ENCODE measurements around the gene GSN. TPM values are rescaled to one million over a fixed set of nuclear protein-coding genes. Genes with fewer than 3 reads are reported as not detected.

The GSN gene
- total RNA-seq, 1 donor from 2014 or later, result 2,053 TPM

GRCh38 chr9:121339437-121339836 is 71.5 kb downstream of the GSN start:
- H3K4me3 ChIP-seq, result no peak overlapping the region
- DNase-seq (ENCODE audit: extremely low spot score in 2 of 2), result no peak
- H3K4me1 ChIP-seq, result peaks cover 14% of the 10 kb centered on the region
- no peak for TF ChIP-seq POLR2AphosphoS5 (IDR thresholded peaks at IDR 0.05; ENCODE audit: insufficient read depth in 1 of 2, low read depth in 1 of 2)
- TF ChIP-seq CTCF (IDR thresholded peaks at IDR 0.05), result no peak
- TF ChIP-seq POLR2A (IDR thresholded peaks at IDR 0.05), result no peak
- no peaks in the 10 kb centered on the region for H3K9me3 ChIP-seq
- H3K36me3 ChIP-seq, result peaks cover 3 to 46% of the 10 kb centered on the region in 2 donors
- H3K27ac ChIP-seq, result no peak overlapping the region
- intact Hi-C loops (cut with DNase I), result no loop called here
- no peaks in the 10 kb centered on the region for H3K27me3 ChIP-seq

GRCh38 chr9:121340676-121341392 is 72.9 kb downstream of the GSN start:
- H3K27ac ChIP-seq, result no peak overlapping the region
- TF ChIP-seq POLR2A (IDR thresholded peaks at IDR 0.05) (no peak), CTCF (IDR thresholded peaks at IDR 0.05) (no peak), POLR2AphosphoS5 (IDR thresholded peaks at IDR 0.05; ENCODE audit: insufficient read depth in 1 of 2, low read depth in 1 of 2) (no peak)
- H3K9me3 ChIP-seq, result no peaks in the 10 kb centered on the region
- no peaks in the 10 kb centered on the region for H3K27me3 ChIP-seq
- H3K36me3 ChIP-seq, result peaks cover 3 to 54% of the 10 kb centered on the region in 2 donors
- intact Hi-C loops (cut with DNase I), result no loop called here
- H3K4me3 ChIP-seq, result no peak overlapping the region
- H3K4me1 ChIP-seq, result peaks cover 12% of the 10 kb centered on the region
- DNase-seq (ENCODE audit: extremely low spot score in 2 of 2), result no peak

GRCh38 chr9:121344184-121344583 is 76.2 kb downstream of the GSN start:
- H3K9me3 ChIP-seq, result no peaks in the 10 kb centered on the region
- no peak for TF ChIP-seq CTCF (IDR thresholded peaks at IDR 0.05)
- TF ChIP-seq POLR2A (IDR thresholded peaks at IDR 0.05), result no peak
- TF ChIP-seq POLR2AphosphoS5 (IDR thresholded peaks at IDR 0.05; ENCODE audit: insufficient read depth in 1 of 2, low read depth in 1 of 2), result no peak
- H3K4me1 ChIP-seq, result peaks cover 12% of the 10 kb centered on the region
- intact Hi-C loops (cut with DNase I), result no loop called here
- H3K27ac ChIP-seq, result peak overlapping the region; percentile 53
- H3K36me3 ChIP-seq, result peaks cover 3 to 70% of the 10 kb centered on the region in 2 donors
- no peak for DNase-seq (ENCODE audit: extremely low spot score in 2 of 2)
- H3K27me3 ChIP-seq, result no peaks in the 10 kb centered on the region
- no peak overlapping the region for H3K4me3 ChIP-seq

GRCh38 chr9:121345070-121345469 is 77.1 kb downstream of the GSN start:
- TF ChIP-seq POLR2A (IDR thresholded peaks at IDR 0.05), result no peak
- no peak for TF ChIP-seq POLR2AphosphoS5 (IDR thresholded peaks at IDR 0.05; ENCODE audit: insufficient read depth in 1 of 2, low read depth in 1 of 2)
- no peak for TF ChIP-seq CTCF (IDR thresholded peaks at IDR 0.05)
- intact Hi-C loops (cut with DNase I), result no loop called here
- Histone ChIP-seq H3K4me3 (no peak overlapping the region), H3K27me3 (no peaks in the 10 kb centered on the region), H3K4me1 (peaks cover 16% of the 10 kb centered on the region), H3K9me3 (no peaks in the 10 kb centered on the region), H3K27ac (peak overlapping the region; percentile 32), H3K36me3 (peaks cover 0 to 72% of the 10 kb centered on the region in 2 donors)
- DNase-seq (ENCODE audit: extremely low spot score in 2 of 2), result no peak

- Histone ChIP-seq H3K27me3 (no peaks in the 10 kb centered on the region), H3K9me3 (no peaks in the 10 kb centered on the region), H3K4me3 (no peak overlapping the region), H3K36me3 (peaks cover 0 to 62% of the 10 kb centered on the region in 2 donors), H3K27ac (no peak overlapping the region), H3K4me1 (peaks cover 44% of the 10 kb centered on the region)
- DNase-seq (ENCODE audit: extremely low spot score in 2 of 2), result no peak
- intact Hi-C loops (cut with DNase I), result no loop called here
- TF ChIP-seq POLR2AphosphoS5 (IDR thresholded peaks at IDR 0.05; ENCODE audit: insufficient read depth in 1 of 2, low read depth in 1 of 2) (no peak), CTCF (IDR thresholded peaks at IDR 0.05) (no peak), POLR2A (IDR thresholded peaks at IDR 0.05) (no peak)
Observed at GRCh38 chr9:121348221-121348620, 80.3 kb downstream of the GSN start.

All from vagina (tissue), 2 donors.